Stomach (tissue), 9 donors: ENCODE data around the gene SCYL1. TPM values are rescaled to one million over a fixed set of nuclear protein-coding genes. Genes with fewer than 3 reads are reported as not detected.

Experiments used
- DNase-seq, 2 donors: peaks; one replicate each; pipeline versions ENCODE4 v3.0.0 to v3.0.0-alpha.2; 2013 to 2019
- H3K27ac ChIP-seq, 5 donors: fragments of 200-600 bp in 4 of 5; sonication (generic) in 4 of 5; one replicate each; pipeline ENCODE4 v1.5.1; 2013 to 2019; ENCODE audit warnings: mild to moderate bottlenecking in 1 of 5, moderate library complexity in 1 of 5
- H3K27me3 ChIP-seq, 3 donors: fragments of 200-600 bp; sonication (generic); one replicate each; pipeline ENCODE4 v1.5.1; 2017 to 2019; ENCODE audit warnings: mixed run types in 1 of 3
- H3K36me3 ChIP-seq, 4 donors: fragments of 200-600 bp; sonication (generic); 1 replicate in 3 of 4; 2 replicates in 1 of 4; pipeline ENCODE4 v1.5.1; 2016 to 2019
- H3K4me1 ChIP-seq, 4 donors: fragments of 200-600 bp; sonication (generic); one replicate each; pipeline ENCODE4 v1.5.1; 2016 to 2019
- H3K4me3 ChIP-seq, 4 donors: fragments of 200-600 bp; sonication (generic) in 3 of 4; one replicate each; pipeline ENCODE4 v1.5.1; 2016 to 2019; ENCODE audit warnings: mild to moderate bottlenecking in 1 of 4
- H3K9me3 ChIP-seq, 4 donors: fragments of 200-600 bp; sonication (generic); one replicate each; pipeline ENCODE4 v1.5.1; 2016 to 2019
- CTCF ChIP-seq, 7 experiments: fragments of 450-650 bp in 4 of 7; fragments of 200-600 bp in 3 of 7; sonication (generic) in 3 of 7; IDR thresholded peaks; one replicate each; pipeline ENCODE4 v1.5.1; 2016 to 2019; ENCODE audit warnings: antibody characterized with exemption in 7 of 7, control low read depth in 2 of 7, mild to moderate bottlenecking in 1 of 7
- EP300 ChIP-seq: sonication (generic); formaldehyde crosslinking; IDR thresholded peaks from one replicate; pipeline ENCODE4 v1.6.1; 2017; ENCODE audit warnings: antibody characterized with exemption
- POLR2A ChIP-seq, 4 donors: fragments of 450-650 bp; IDR thresholded peaks; one replicate each; pipeline ENCODE4 v1.6.1; 2016; ENCODE audit warnings: antibody characterized with exemption in 4 of 4, control low read depth in 2 of 4, mild to moderate bottlenecking in 1 of 4, moderate library complexity in 1 of 4
- POLR2AphosphoS5 ChIP-seq, 3 donors: sonication (generic); formaldehyde crosslinking; IDR thresholded peaks; one replicate each; pipeline ENCODE4 v1.6.1; 2016; ENCODE audit warnings: antibody characterized with exemption in 3 of 3
- WGBS, 5 donors: extraction: QIAGEN DNeasy Blood & Tissue Kit in 3 of 5; methylation state at CpG; one replicate each; pipeline versions ENCODE4 v1.1.5 to v1.1.7; 2013 to 2018; 5-methylcytosine and 5-hydroxymethylcytosine counted together
- intact Hi-C: fragments of 100-400 bp; cut with DNase I; formaldehyde crosslinking; loops from one replicate; pipeline ENCODE4 v1.15.1; 2023; ENCODE audit warnings: low total_unique reads
- polyA plus RNA-seq, 3 donors: library from polyadenylated mRNA; stranded (reverse); fragments of 200-250 nt; gene quantifications; one replicate each; pipeline ENCODE4 v1.2.3, GENCODE V29; 2013
- total RNA-seq, 5 donors: library from RNA; depleted of rRNA; stranded (reverse); fragments of >200 nt; gene quantifications; one replicate each; pipeline versions ENCODE4 v1.1.0 to v1.2.3, GENCODE V29; 2014 to 2016
- donor health status: healthy with polysubstance abuse.
- donor health status: Bipolar disorder and iron deficiency.
- donor health status: healthy.

The SCYL1 gene
- total and polyA plus RNA-seq, 8 donors, result 3.5 to 94.8 (median 75.1) TPM

DNA sequence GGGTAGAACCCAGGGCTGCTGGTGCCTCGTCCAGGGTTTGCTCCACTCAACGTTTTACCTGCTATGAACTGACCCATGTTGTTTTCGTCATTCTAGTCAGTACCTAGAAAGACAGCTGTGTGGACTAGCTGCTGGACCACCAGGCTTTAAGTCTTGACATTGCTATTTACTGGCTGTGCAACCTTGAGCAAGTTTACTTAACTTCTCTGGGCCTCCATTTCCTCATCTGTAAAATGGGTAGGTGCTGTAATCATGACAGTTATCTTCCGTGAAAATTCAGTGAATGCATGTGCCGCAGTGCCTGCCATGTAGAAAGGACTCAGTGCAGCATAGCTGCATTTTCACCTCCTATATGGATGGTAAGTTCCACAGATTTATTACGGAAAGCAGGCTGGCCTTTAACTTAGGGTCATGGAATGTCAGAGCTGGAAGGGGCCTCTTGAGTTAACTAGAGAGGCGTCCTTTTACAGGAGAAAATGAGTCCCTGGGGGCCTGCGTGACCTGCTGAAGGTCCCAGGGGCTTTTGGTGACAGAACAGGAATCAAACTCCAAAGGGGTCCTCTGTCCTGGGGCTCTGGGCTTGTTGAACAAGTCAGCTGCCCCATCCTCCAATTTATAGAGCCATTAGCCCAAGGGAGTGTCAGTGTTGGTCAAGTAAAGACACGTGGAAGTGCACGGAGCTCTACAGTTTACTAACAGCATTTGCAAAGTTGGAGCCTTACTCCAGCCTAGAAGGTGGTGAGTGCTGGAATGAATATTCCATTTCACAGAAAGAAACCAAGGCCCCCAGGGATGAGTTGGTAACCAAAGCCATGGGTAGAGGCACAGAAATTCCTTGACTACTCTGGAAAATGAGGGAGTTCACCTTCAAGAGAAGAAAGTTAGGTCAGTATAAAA lies 38.1 kb upstream of the SCYL1 start:
- Histone ChIP-seq H3K36me3 (no peaks in the 10 kb centered on the region), H3K27me3 (no peaks in the 10 kb centered on the region), H3K4me1 (peaks cover 64 to 78% (median 69%) of the 10 kb centered on the region in 4 donors), H3K9me3 (no peaks in the 10 kb centered on the region), H3K27ac (peak overlapping the region; percentile 71 to 99 (median 93)), H3K4me3 (no peak overlapping the region)
- 69 to 83% (median 79%) methylated on average over 10 of the region's 10 CpGs for WGBS, 5 donors
- peak in 1 of 2 donors; percentile 39 for DNase-seq
- intact Hi-C loops, result no loop called here
- TF ChIP-seq POLR2A (IDR thresholded peaks at IDR 0.05), result no peak
- no peak for TF ChIP-seq POLR2AphosphoS5 (IDR thresholded peaks at IDR 0.05)
- TF ChIP-seq CTCF (IDR thresholded peaks at IDR 0.05), result no peak
- TF ChIP-seq EP300, result no peak

DNA sequence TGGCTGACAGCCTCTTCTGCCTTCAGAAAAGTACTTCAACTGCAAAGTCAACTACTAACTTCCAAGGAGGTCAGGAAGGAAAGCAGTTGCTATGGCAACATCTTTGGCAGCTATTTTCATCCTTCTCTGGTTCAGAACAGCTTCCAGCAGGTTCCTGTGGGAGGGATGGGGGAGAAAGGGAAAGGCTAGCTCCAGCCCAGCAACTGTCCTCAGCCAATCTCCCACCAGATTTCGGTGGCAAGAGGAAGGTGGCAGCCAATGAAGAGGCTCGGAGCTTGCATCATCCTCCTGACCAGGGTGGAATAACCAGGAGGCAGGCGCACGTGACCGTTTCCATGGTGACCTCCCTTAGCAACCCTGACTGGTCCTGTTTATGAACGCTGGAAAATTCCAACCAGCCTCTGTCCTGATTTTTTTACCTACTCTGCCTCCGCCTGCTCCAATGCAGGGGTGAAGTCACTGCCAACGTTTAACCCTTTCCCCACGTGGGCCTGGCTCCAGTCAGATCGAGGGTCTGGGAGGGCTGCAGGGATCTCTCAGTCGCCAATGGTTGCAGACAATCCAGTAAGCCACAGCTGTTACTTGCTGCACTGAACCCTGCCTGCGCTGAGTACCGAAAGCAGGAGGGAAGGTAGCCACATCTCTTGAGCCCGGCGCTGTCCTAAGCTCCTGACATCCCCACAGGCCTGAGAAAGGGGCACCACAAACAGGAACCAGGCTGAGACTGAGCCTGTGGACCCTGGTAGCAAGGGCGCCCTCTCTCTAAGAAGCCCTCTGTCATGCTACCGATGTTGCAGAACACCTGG lies 37.2 kb upstream of the SCYL1 start:
- no peaks in the 10 kb centered on the region for H3K9me3 ChIP-seq
- H3K27ac ChIP-seq, result peak overlapping the region; percentile 89 to 99 (median 99)
- H3K4me1 ChIP-seq, result peaks cover 73 to 81% (median 77%) of the 10 kb centered on the region in 4 donors
- H3K27me3 ChIP-seq, result no peaks in the 10 kb centered on the region
- WGBS, 5 donors, result 11 to 15% (median 13%) methylated on average over 16 to 17 of the region's 17 CpGs
- peak overlapping the region in 2 of 4 donors; percentile 10 to 22 for H3K4me3 ChIP-seq
- DNase-seq, result peak; percentile 98 to 100
- peak in 2 of 3 donors; percentile 75 to 78 for TF ChIP-seq POLR2AphosphoS5 (IDR thresholded peaks at IDR 0.05)
- no peak for TF ChIP-seq CTCF (IDR thresholded peaks at IDR 0.05)
- no peak for TF ChIP-seq EP300
- no peak for TF ChIP-seq POLR2A (IDR thresholded peaks at IDR 0.05)
- intact Hi-C loops, result no loop called here
- no peaks in the 10 kb centered on the region for H3K36me3 ChIP-seq

DNA sequence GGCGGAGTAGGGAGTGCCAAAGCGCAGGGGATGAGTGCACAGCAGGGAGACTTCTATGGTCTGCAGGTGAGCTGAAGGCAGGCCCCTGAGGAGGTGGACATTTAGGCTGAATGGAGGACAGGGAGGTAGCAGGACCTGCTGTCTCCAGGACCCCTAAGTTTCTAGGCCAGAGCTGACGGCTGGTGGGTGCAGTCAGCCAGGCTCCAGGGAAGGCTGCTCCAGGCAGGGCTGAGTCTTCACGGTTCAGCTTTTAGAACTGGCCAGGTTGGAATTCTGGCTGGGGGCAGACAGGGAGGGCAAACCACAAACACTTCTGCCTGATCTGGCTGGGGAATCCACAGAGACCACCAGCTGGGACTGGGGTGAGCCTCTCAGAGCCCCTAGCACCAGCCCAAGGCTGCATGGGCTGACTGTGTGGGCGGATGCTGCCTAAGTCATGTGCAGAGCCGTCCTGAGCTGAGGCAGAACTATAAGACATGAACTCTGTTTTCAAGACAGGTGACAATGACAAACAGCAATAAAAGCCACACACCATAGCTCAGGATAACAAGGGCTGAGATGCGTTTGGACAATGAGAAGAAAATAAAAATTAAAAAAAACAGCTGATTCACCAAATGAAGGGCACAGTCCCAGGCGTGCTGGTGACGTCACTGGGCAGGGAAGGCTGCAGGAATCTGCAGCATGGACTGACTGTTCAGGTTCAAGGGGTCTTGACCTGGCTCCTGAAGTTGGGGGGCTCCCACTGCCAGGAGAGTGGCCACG lies 36.4 kb upstream of the SCYL1 start:
- intact Hi-C loops, result no loop called here
- H3K36me3 ChIP-seq, result no peaks in the 10 kb centered on the region
- peaks cover 81 to 89% (median 85%) of the 10 kb centered on the region in 4 donors for H3K4me1 ChIP-seq
- peak overlapping the region; percentile 89 to 99 (median 99) for H3K27ac ChIP-seq
- TF ChIP-seq CTCF (IDR thresholded peaks at IDR 0.05) (no peak), EP300 (peak; percentile 35), POLR2AphosphoS5 (IDR thresholded peaks at IDR 0.05) (peak in 1 of 3 donors; percentile 9), POLR2A (IDR thresholded peaks at IDR 0.05) (no peak)
- 24 to 43% (median 36%) methylated on average over 10 of the region's 10 CpGs for WGBS, 5 donors
- peak in 1 of 2 donors; percentile 60 for DNase-seq
- H3K9me3 ChIP-seq, result no peaks in the 10 kb centered on the region
- no peaks in the 10 kb centered on the region for H3K27me3 ChIP-seq
- peak overlapping the region in 2 of 4 donors; percentile 10 to 22 for H3K4me3 ChIP-seq
